SK-N-SH (cell line): ENCODE measurements around the gene ARHGAP15. TPM values are rescaled to one million over a fixed set of nuclear protein-coding genes. Genes with fewer than 3 reads are reported as not detected.

ENCODE experiments used
- CTCF ChIA-PET: fragments of 300-600, 350-600 bp; formaldehyde crosslinking; extraction: SDS; loops from one replicate; lab custom pipeline; 2021; lab: Yijun Ruan, JAX
- POLR2A ChIA-PET: fragments of 350-600 bp; sonication (Branson Sonifier 250); formaldehyde crosslinking; extraction: SDS; loops from one replicate; lab custom pipeline; 2020; ENCODE audit warnings: antibody characterized with exemption, inconsistent platforms; lab: Yijun Ruan, JAX
- DNase-seq: peaks from one replicate; pipeline ENCODE4 v3.0.0; 2012
- H2AFZ ChIP-seq: fragments of 200-600 bp; sonication (generic); 2 replicates; pipeline ENCODE4 v1.8.1; 2016; ENCODE audit warnings: antibody characterized with exemption, mild to moderate bottlenecking, low read depth
- H3F3A ChIP-seq: fragments of 200-600 bp; sonication (generic); replicated peaks from 2 replicates; pipeline ENCODE3; 2016; ENCODE audit warnings: antibody characterized with exemption, mild to moderate bottlenecking; ENCODE audit not compliant: insufficient read depth
- H3K27ac ChIP-seq, 2 experiments: fragments of 200-500 bp in 1 of 2; fragments of 200-600 bp in 1 of 2; sonication (Bioruptor generic) in 1 of 2; sonication (generic), shearing (Covaris generic) in 1 of 2; 2 replicates each; pipeline versions ENCODE4 v1.5.1 to v1.6.1; 2014 to 2016; ENCODE audit warnings: low read depth in 2 of 2, inconsistent platforms in 1 of 2, low read length in 1 of 2, mild to moderate bottlenecking in 1 of 2, mixed read lengths in 1 of 2
- H3K27me3 ChIP-seq: fragments of 200-600 bp; sonication (generic), shearing (Covaris generic); 2 replicates; pipeline ENCODE4 v1.6.1; 2016; ENCODE audit warnings: mixed run types; ENCODE audit not compliant: insufficient read depth
- H3K36me3 ChIP-seq, 2 experiments: fragments of 200-500 bp in 1 of 2; fragments of 200-600 bp in 1 of 2; sonication (Bioruptor generic) in 1 of 2; sonication (generic) in 1 of 2; replicated peaks in 1 of 2; 2 replicates each; pipeline versions ENCODE3 to v1.5.1; 2014 to 2016; ENCODE audit warnings: low read length in 1 of 2, mild to moderate bottlenecking in 1 of 2; ENCODE audit not compliant: insufficient read depth in 2 of 2, control insufficient read depth in 1 of 2
- H3K4me1 ChIP-seq, 2 experiments: fragments of 200-500 bp in 1 of 2; fragments of 200-600 bp in 1 of 2; sonication (Bioruptor generic) in 1 of 2; sonication (generic), shearing (Covaris generic) in 1 of 2; 2 replicates each; pipeline versions ENCODE4 v1.5.1 to v1.6.1; 2014 to 2016; ENCODE audit warnings: low read depth in 1 of 2, low read length in 1 of 2, mixed run types in 1 of 2; ENCODE audit not compliant: insufficient read depth in 2 of 2, control insufficient read depth in 1 of 2
- H3K4me2 ChIP-seq: fragments of 200-600 bp; sonication (generic), shearing (Covaris generic); 2 replicates; pipeline ENCODE4 v1.6.1; 2017; ENCODE audit warnings: mixed run types
- H3K4me3 ChIP-seq, 2 experiments: fragments of 200-500 bp in 1 of 2; fragments of 200-600 bp in 1 of 2; sonication (Bioruptor generic) in 1 of 2; sonication (generic), shearing (Covaris generic) in 1 of 2; 2 replicates each; pipeline versions ENCODE4 v1.5.1 to v1.8.1; 2014 to 2016; ENCODE audit warnings: low read depth in 2 of 2, inconsistent platforms in 1 of 2, low read length in 1 of 2, mild to moderate bottlenecking in 1 of 2, mixed read lengths in 1 of 2, moderate library complexity in 1 of 2
- H3K79me2 ChIP-seq: fragments of 200-600 bp; sonication (generic); 2 replicates; pipeline ENCODE4 v1.8.1; 2017; ENCODE audit warnings: mild to moderate bottlenecking; ENCODE audit not compliant: insufficient read depth
- H3K9ac ChIP-seq: fragments of 200-600 bp; sonication (generic); 2 replicates; pipeline ENCODE4 v1.6.1; 2017; ENCODE audit warnings: mixed run types
- H3K9me2 ChIP-seq: fragments of 200-600 bp; sonication (generic); 2 replicates; pipeline ENCODE4 v1.6.1; 2017; ENCODE audit warnings: mixed run types
- H3K9me3 ChIP-seq: fragments of 200-600 bp; sonication (generic); 2 replicates; pipeline ENCODE4 v1.6.1; 2017; ENCODE audit warnings: mixed run types, mild to moderate bottlenecking, moderate library complexity
- H4K20me1 ChIP-seq: fragments of 200-600 bp; sonication (generic); 2 replicates; pipeline ENCODE4 v1.6.1; 2017; ENCODE audit warnings: mild to moderate bottlenecking, mixed run types; ENCODE audit not compliant: insufficient read depth
- CHD2 ChIP-seq: fragments of 150-350 bp; IDR thresholded peaks from 2 replicates; pipeline ENCODE4 v1.6.1; 2018; ENCODE audit warnings: low read length; ENCODE audit not compliant: partially characterized antibody
- ELF1 ChIP-seq: IDR thresholded peaks from 2 replicates; pipeline ENCODE4 v1.4.0; 2012
- EZH2phosphoT487 ChIP-seq: fragments of 200-600 bp; sonication (generic); IDR thresholded peaks from 2 replicates; pipeline ENCODE4 v1.6.1; 2017; ENCODE audit warnings: low read depth, mixed run types, mild to moderate bottlenecking, antibody characterized with exemption, moderate library complexity, borderline replicate concordance
- FOSL2 ChIP-seq: IDR thresholded peaks from 2 replicates; pipeline ENCODE4 v1.4.0; 2012; ENCODE audit warnings: low read depth, mild to moderate bottlenecking, moderate library complexity, borderline replicate concordance
- FOXJ3 ChIP-seq: sonication (generic); formaldehyde crosslinking; IDR thresholded peaks from 2 replicates; pipeline ENCODE4 v1.5.1; 2020; ENCODE audit warnings: mild to moderate bottlenecking, missing genetic modification reagents
- FOXM1 ChIP-seq: IDR thresholded peaks from 2 replicates; pipeline ENCODE4 v1.4.0; 2012; ENCODE audit warnings: low read depth, mild to moderate bottlenecking
- GABPA ChIP-seq: IDR thresholded peaks from 2 replicates; pipeline ENCODE4 v1.4.0; 2012; ENCODE audit warnings: low read depth, mild to moderate bottlenecking
- GATA2 ChIP-seq: sonication (generic); formaldehyde crosslinking; IDR thresholded peaks from 2 replicates; pipeline ENCODE4 v1.5.0; 2020; ENCODE audit warnings: mild to moderate bottlenecking, missing genetic modification reagents
- IRF3 ChIP-seq: fragments of 150-350 bp; IDR thresholded peaks from 2 replicates; pipeline ENCODE4 v1.6.1; 2016; ENCODE audit warnings: mild to moderate bottlenecking, low read depth, low read length
- MAX ChIP-seq: IDR thresholded peaks from 2 replicates; pipeline ENCODE4 v1.4.0; 2012; ENCODE audit warnings: low read depth
- NFIC ChIP-seq: IDR thresholded peaks from 2 replicates; pipeline ENCODE4 v1.4.0; 2012; ENCODE audit warnings: borderline replicate concordance
- NRF1 ChIP-seq: IDR thresholded peaks from 2 replicates; pipeline ENCODE4 v1.6.1; 2012; ENCODE audit warnings: low read depth, mild to moderate bottlenecking, low read length
- RAD21 ChIP-seq: IDR thresholded peaks from 2 replicates; pipeline ENCODE4 v1.6.1; 2012; ENCODE audit warnings: mild to moderate bottlenecking, low read length
- RCOR1 ChIP-seq: fragments of 150-350 bp; IDR thresholded peaks from 2 replicates; pipeline ENCODE4 v1.6.1; 2017; ENCODE audit warnings: antibody characterized with exemption, low read length
- REST ChIP-seq: IDR thresholded peaks from 2 replicates; pipeline ENCODE4 v1.6.1; 2012; ENCODE audit warnings: mild to moderate bottlenecking, low read depth, low read length, moderate library complexity
- RFX5 ChIP-seq: IDR thresholded peaks from 2 replicates; pipeline ENCODE4 v1.6.1; 2012; ENCODE audit warnings: mild to moderate bottlenecking, improper control_type of control experiment, low read length
- SMC3 ChIP-seq: IDR thresholded peaks from 2 replicates; pipeline ENCODE4 v1.6.1; 2012; ENCODE audit warnings: low read depth, low read length, improper control_type of control experiment
- TCF12 ChIP-seq: IDR thresholded peaks from 2 replicates; pipeline ENCODE4 v1.4.0; 2012
- USF1 ChIP-seq: IDR thresholded peaks from 2 replicates; pipeline ENCODE4 v1.4.0; 2012; ENCODE audit warnings: low read depth, borderline replicate concordance
- USF2 ChIP-seq: fragments of 150-350 bp; IDR thresholded peaks from 2 replicates; pipeline ENCODE4 v1.6.1; 2017; ENCODE audit warnings: antibody characterized with exemption, low read length, low read depth, borderline replicate concordance
- YY1 ChIP-seq: IDR thresholded peaks from 2 replicates; pipeline ENCODE4 v1.4.0; 2012; ENCODE audit warnings: low read depth, mild to moderate bottlenecking
- polyA plus RNA-seq, 3 experiments: library from polyadenylated mRNA; depleted of rRNA; stranded (reverse); fragments of >200 nt; gene quantifications; 2 replicates each; pipeline ENCODE4 v1.2.3, GENCODE V29; 2012

ARHGAP15 gene
- polyA plus RNA-seq, 1 of the 3 experiments (the other 2 are of a cell fraction) = not detected

- TF ChIP-seq REST = no peak
- TF ChIP-seq IRF3 = no peak
- no peak for TF ChIP-seq NFIC
- no peak for TF ChIP-seq RCOR1
- no peak for TF ChIP-seq FOXJ3 (CRISPR knock-in tag)
- no peak for TF ChIP-seq USF2
- TF ChIP-seq FOSL2 = no peak
- no peak for TF ChIP-seq GATA2 (CRISPR knock-in tag)
- TF ChIP-seq YY1 = no peak
- no peak for TF ChIP-seq ELF1
Observed at GRCh38 chr2:143706354-143706753, 577.1 kb downstream of the ARHGAP15 start (continued).

- DNase-seq = no peak
- Histone ChIP-seq H3K4me3 (no peak overlapping the region), H3F3A (no peaks in the 10 kb centered on the region), H3K9ac (no peak overlapping the region), H3K4me2 (no peak overlapping the region), H4K20me1 (no peaks in the 10 kb centered on the region), H3K9me2 (no peaks in the 10 kb centered on the region), H3K27ac (no peak overlapping the region), H2AFZ (no peak overlapping the region), H3K27me3 (no peaks in the 10 kb centered on the region), H3K4me1 (peaks cover 0 to 8% of the 10 kb centered on the region in 2 experiments; a peak in 2 of 4 replicates), H3K9me3 (no peaks in the 10 kb centered on the region), H3K36me3 (no peaks in the 10 kb centered on the region), H3K79me2 (no peaks in the 10 kb centered on the region)
- ChIA-PET POLR2A (no interaction called here), CTCF (interaction anchor here (1.2 kb wide), 1 partner anchor 9 kb away, joined by 3 read pairs; no protein-coding TSS in a partner anchor)
- TF ChIP-seq IRF3 (no peak), MAX (no peak), EZH2phosphoT487 (no peak), TCF12 (no peak), RFX5 (no peak), SMC3 (no peak), USF1 (no peak), NRF1 (no peak), RAD21 (no peak), FOXJ3 (CRISPR knock-in tag) (no peak), FOXM1 (no peak), CHD2 (no peak), REST (no peak), GABPA (no peak)
Observed at GRCh38 chr2:143708682-143709081, 579.5 kb downstream of the ARHGAP15 start.
